ENCODE measurements around the gene RREB1. TPM values are rescaled to one million over a fixed set of nuclear protein-coding genes. Genes with fewer than 3 reads are reported as not detected.
"Not testable (repeated sequence)": the region's sequence is repeated elsewhere in the genome, so short reads cannot be mapped to it uniquely, and the experiment has no call there.

The RREB1 gene
- total RNA-seq, 4 donors from 2014 or later: 56.2 to 102 (median 62.6) TPM

GRCh38 chr6:7156643-7157278 lies 49.0 kb downstream of the RREB1 start:
- 50% methylated on average over 11 of the region's 11 CpGs for WGBS
- peaks cover 70% of the 10 kb centered on the region for H3K4me1 ChIP-seq
- H3K27ac ChIP-seq: peak overlapping the region; percentile 2
- H3K9me3 ChIP-seq: no peaks in the 10 kb centered on the region
- no peak overlapping the region for H3K4me3 ChIP-seq
- TF ChIP-seq EP300 (IDR thresholded peaks at IDR 0.05) (no peak), POLR2AphosphoS5 (IDR thresholded peaks at IDR 0.05) (no peak), POLR2A (IDR thresholded peaks at IDR 0.05) (no peak)
- TF ChIP-seq, protein P1, sequence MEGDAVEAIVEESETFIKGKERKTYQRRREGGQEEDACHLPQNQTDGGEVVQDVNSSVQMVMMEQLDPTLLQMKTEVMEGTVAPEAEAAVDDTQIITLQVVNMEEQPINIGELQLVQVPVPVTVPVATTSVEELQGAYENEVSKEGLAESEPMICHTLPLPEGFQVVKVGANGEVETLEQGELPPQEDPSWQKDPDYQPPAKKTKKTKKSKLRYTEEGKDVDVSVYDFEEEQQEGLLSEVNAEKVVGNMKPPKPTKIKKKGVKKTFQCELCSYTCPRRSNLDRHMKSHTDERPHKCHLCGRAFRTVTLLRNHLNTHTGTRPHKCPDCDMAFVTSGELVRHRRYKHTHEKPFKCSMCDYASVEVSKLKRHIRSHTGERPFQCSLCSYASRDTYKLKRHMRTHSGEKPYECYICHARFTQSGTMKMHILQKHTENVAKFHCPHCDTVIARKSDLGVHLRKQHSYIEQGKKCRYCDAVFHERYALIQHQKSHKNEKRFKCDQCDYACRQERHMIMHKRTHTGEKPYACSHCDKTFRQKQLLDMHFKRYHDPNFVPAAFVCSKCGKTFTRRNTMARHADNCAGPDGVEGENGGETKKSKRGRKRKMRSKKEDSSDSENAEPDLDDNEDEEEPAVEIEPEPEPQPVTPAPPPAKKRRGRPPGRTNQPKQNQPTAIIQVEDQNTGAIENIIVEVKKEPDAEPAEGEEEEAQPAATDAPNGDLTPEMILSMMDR (IDR thresholded peaks at IDR 0.05): no peak
- no peak for DNase-seq (ENCODE audit: low spot score in 2 of 2)
- H3K36me3 ChIP-seq: no peaks in the 10 kb centered on the region
- no peaks in the 10 kb centered on the region for H3K27me3 ChIP-seq

DNA sequence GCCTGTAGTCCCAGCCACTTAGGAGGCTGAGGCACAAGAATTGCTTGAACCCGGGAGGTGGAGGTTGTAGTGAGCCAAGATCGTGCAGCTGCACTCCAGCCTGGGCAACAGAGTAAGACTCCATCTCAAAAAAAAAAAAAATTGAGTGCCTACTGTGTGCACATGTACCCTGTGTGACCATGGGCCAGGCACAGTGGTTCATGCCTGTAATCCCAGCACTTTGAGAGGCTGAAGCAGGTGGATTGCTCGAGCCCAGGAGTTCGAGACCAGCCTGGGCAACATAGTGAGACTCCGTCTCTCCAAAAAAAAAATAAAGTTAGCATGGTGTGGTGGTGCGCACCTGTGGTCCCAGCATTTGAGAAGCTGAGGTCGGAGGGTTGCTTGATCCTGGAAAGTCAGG lies 49.5 kb downstream of the RREB1 start:
- not testable (repeated sequence) for H3K27ac ChIP-seq
- WGBS: 88% methylated on average over 7 of the region's 7 CpGs

GRCh38 chr6:7157752-7158616 lies 50.2 kb downstream of the RREB1 start:
- H3K9me3 ChIP-seq: no peaks in the 10 kb centered on the region
- no peaks in the 10 kb centered on the region for H3K27me3 ChIP-seq
- no peak for TF ChIP-seq EP300 (IDR thresholded peaks at IDR 0.05)
- TF ChIP-seq POLR2AphosphoS5 (IDR thresholded peaks at IDR 0.05): no peak
- TF ChIP-seq POLR2A (IDR thresholded peaks at IDR 0.05): no peak
- TF ChIP-seq, protein P1 (IDR thresholded peaks at IDR 0.05): no peak
- no peak overlapping the region for H3K4me3 ChIP-seq
- no peak for DNase-seq (ENCODE audit: low spot score in 2 of 2)
- H3K27ac ChIP-seq: no peak overlapping the region
- peaks cover 64% of the 10 kb centered on the region for H3K4me1 ChIP-seq
- WGBS: 53% methylated on average over 6 of the region's 6 CpGs
- H3K36me3 ChIP-seq: no peaks in the 10 kb centered on the region

More for the DNA sequence above, 49.5 kb downstream of the RREB1 start:
- not testable (repeated sequence) for DNase-seq (ENCODE audit: low spot score in 2 of 2); H3K9me3 ChIP-seq; H3K36me3 ChIP-seq; H3K27me3 ChIP-seq; H3K4me3 ChIP-seq
- peaks cover 69% of the 10 kb centered on the region for H3K4me1 ChIP-seq

DNA sequence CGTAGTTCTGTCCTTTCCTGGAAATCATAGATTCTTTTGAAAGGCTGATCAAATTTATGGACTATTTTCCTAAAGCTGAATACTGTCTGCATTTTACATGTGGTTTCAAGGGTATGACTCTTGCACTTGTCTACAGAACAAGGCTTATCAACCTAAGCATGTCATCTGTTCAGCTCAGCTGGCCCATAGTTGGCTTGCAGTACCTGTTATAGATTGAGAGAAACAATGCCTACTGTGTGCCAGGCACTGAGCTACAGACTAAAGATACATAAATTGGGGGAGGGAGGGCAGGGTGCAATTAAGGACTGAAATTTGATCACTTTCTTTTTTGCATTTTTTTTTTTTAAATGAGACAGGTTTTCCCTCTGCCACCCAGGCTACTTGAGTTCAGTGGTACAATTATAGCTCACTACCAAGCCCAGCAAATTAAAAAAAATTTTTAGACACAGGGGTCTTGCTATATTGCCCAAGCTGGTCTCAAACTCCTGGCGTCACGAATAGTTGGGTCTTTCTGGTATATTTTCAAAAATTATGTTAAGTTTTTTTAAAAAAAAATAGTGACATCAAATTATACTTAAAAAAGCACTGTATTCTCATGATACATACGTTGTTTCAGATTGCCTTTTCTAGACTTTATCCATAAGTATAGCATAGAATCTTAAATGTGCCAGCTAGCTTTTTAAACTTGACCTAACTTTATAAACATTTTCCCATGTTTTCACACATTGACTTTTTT lies 52.2 kb downstream of the RREB1 start:
- Histone ChIP-seq H3K4me1 (peaks cover 60% of the 10 kb centered on the region), H3K36me3 (no peaks in the 10 kb centered on the region), H3K4me3 (no peak overlapping the region), H3K27me3 (no peaks in the 10 kb centered on the region), H3K27ac (no peak overlapping the region), H3K9me3 (no peaks in the 10 kb centered on the region)
- no peak for DNase-seq (ENCODE audit: low spot score in 2 of 2)
- WGBS: 88% methylated on average over 4 of the region's 4 CpGs
- TF ChIP-seq EP300 (IDR thresholded peaks at IDR 0.05): no peak
- TF ChIP-seq, protein P1 (IDR thresholded peaks at IDR 0.05): no peak

DNA sequence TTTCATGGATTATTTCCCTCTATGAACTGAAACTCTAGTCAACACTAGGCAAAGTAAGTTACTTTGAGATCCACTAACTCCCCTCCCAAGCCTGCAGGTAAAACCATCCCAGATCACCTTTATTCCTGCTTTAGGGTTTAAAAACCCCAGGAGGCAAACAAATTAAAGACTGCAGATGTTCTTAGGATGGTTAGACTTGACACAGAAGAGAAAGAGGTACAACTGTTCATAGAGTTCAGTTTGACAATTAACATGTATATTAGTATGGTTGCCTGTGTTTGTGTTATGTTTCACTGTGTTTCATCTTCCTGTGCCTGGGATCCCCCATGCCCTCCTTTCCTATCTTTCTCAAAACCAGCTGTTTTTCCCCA lies 53.5 kb downstream of the RREB1 start:
- Histone ChIP-seq H3K27me3 (no peaks in the 10 kb centered on the region), H3K9me3 (no peaks in the 10 kb centered on the region), H3K36me3 (no peaks in the 10 kb centered on the region), H3K27ac (no peak overlapping the region), H3K4me1 (peaks cover 60% of the 10 kb centered on the region), H3K4me3 (no peak overlapping the region)
- TF ChIP-seq, protein P1 (IDR thresholded peaks at IDR 0.05): no peak
- no peak for TF ChIP-seq EP300 (IDR thresholded peaks at IDR 0.05)
- no peak for TF ChIP-seq POLR2AphosphoS5 (IDR thresholded peaks at IDR 0.05)
- no peak for TF ChIP-seq POLR2A (IDR thresholded peaks at IDR 0.05)
- DNase-seq (ENCODE audit: low spot score in 2 of 2): no peak

Measured in suprapubic skin (tissue), 4 donors.